Activated CD4-positive, alpha-beta T cell treated with anti-CD3 and anti-CD28 coated beads, Interleukin-2, Interleukin-4, amounts not matched to agents 100 ng/mL and 50 ng/mL, durations not matched to agents 16 hours and 8 hours (primary cell): Measurements from ENCODE around the gene BPIFA3.
"Not testable (repeated sequence)": the region's sequence is repeated elsewhere in the genome, so short reads cannot be mapped to it uniquely, and the experiment has no call there.

Experiments used
- DNase-seq: peaks from one replicate; pipeline ENCODE4 v3.0.0-alpha.2; 2020; ENCODE audit warnings: low spot score

Gene BPIFA3

GRCh38 chr20:33217052-33217451 lies at the start of gene BPIFA3:
Gene BPIFA3 (plus strand): TSS chr20:33217352. CDS start chr20:33217537, 185 bp downstream.
- no peak for DNase-seq

- DNase-seq, result no peak
Measured at GRCh38 chr20:33167859-33168258, 49.3 kb upstream of the BPIFA3 start, which contains the start of gene BPIFA2. Gene BPIFA2 (plus strand): TSS chr20:33168159. CDS start chr20:33169146, 987 bp downstream.

GRCh38 chr20:33169176-33169794 lies 47.9 kb upstream of the BPIFA3 start:
- DNase-seq, result peak; percentile 33

GRCh38 chr20:33172781-33173180 lies 44.4 kb upstream of the BPIFA3 start:
- no peak for DNase-seq

- no peak for DNase-seq
Measured at GRCh38 chr20:33175123-33175522, 42.0 kb upstream of the BPIFA3 start.

- no peak for DNase-seq
Measured at GRCh38 chr20:33176101-33176500, 41.1 kb upstream of the BPIFA3 start.

- DNase-seq, result no peak
Measured at GRCh38 chr20:33177866-33178265, 39.3 kb upstream of the BPIFA3 start.

- DNase-seq, result no peak
Measured at GRCh38 chr20:33178726-33179125, 38.4 kb upstream of the BPIFA3 start.

GRCh38 chr20:33180169-33180568 lies 37.0 kb upstream of the BPIFA3 start:
- DNase-seq, result no peak

GRCh38 chr20:33181482-33182093 lies 35.6 kb upstream of the BPIFA3 start:
- no peak for DNase-seq

GRCh38 chr20:33183312-33183711 lies 33.8 kb upstream of the BPIFA3 start:
- no peak for DNase-seq

- not testable (repeated sequence) for DNase-seq
Measured at GRCh38 chr20:33185031-33185590, 32.0 kb upstream of the BPIFA3 start.

GRCh38 chr20:33187491-33187890 lies 29.7 kb upstream of the BPIFA3 start:
- DNase-seq, result no peak

GRCh38 chr20:33188421-33188820 lies 28.7 kb upstream of the BPIFA3 start:
- no peak for DNase-seq

GRCh38 chr20:33191484-33191883 lies 25.7 kb upstream of the BPIFA3 start:
- no peak for DNase-seq

GRCh38 chr20:33191955-33192354 lies 25.2 kb upstream of the BPIFA3 start:
- DNase-seq, result no peak

- no peak for DNase-seq
Measured at GRCh38 chr20:33192912-33193501, 24.1 kb upstream of the BPIFA3 start.

- no peak for DNase-seq
Measured at GRCh38 chr20:33199026-33199425, 18.1 kb upstream of the BPIFA3 start.

GRCh38 chr20:33202451-33202850 lies 14.7 kb upstream of the BPIFA3 start:
- no peak for DNase-seq

- no peak for DNase-seq
Measured at GRCh38 chr20:33203444-33203843, 13.7 kb upstream of the BPIFA3 start.

- peak; percentile 29 for DNase-seq
Measured at GRCh38 chr20:33209789-33210188, 7.4 kb upstream of the BPIFA3 start.

GRCh38 chr20:33210371-33210770 lies 6.8 kb upstream of the BPIFA3 start:
- no peak for DNase-seq

GRCh38 chr20:33211817-33212424 lies 5.2 kb upstream of the BPIFA3 start:
- DNase-seq, result peak; percentile 24
